Right lobe of liver (tissue), 4 donors: ENCODE measurements around the gene FBXL19.

Experiments used
- POLR2A ChIP-seq: fragments of 450-650 bp; IDR thresholded peaks from one replicate; pipeline ENCODE4 v1.6.1; 2017; ENCODE audit warnings: antibody characterized with exemption, mild to moderate bottlenecking
- TF ChIP-seq, protein P1 (sequence below), 4 donors: fragments of 200-600 bp in 3 of 4; fragments of 450-650 bp in 1 of 4; IDR thresholded peaks; one replicate each; pipeline versions ENCODE4 v1.5.1 to v1.8.0; 2016 to 2022; ENCODE audit warnings: antibody characterized with exemption in 4 of 4, mild to moderate bottlenecking in 2 of 4
- donor health status: DM: no; HTN: no; CAD: no.
- donor health status: DM: no; HTN: no; CAD: no.
- donor health status: DM: no; HTN: yes; CAD: no.

DNA sequence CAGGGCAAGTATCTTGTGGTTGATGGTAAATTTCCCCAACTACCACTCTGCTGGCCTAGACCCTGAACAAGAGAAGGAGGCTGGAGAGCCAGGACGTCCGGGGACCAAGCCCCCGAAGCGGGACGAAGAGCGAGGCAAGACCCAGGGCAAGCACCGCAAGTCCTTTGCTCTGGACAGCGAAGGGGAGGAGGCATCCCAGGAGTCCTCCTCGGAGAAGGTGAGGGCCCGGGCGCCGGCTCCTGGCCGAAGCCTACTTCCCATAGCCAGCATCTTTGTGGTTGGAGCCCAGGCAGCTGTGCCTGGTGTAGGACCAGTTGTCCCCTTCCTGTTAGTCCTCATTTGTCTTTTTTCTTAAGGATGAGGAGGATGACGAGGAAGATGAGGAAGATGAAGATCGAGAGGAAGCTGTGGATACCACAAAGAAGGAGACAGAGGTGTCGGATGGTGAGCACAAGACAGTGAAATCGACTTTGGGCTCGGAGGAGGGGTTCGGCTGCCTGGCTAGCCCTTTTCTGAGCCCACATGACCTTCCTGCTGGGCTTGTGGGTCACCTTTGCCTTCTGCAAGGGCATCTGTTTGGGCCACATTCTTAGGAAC lies 46.0 kb downstream of the FBXL19 start:
- TF ChIP-seq, protein P1, sequence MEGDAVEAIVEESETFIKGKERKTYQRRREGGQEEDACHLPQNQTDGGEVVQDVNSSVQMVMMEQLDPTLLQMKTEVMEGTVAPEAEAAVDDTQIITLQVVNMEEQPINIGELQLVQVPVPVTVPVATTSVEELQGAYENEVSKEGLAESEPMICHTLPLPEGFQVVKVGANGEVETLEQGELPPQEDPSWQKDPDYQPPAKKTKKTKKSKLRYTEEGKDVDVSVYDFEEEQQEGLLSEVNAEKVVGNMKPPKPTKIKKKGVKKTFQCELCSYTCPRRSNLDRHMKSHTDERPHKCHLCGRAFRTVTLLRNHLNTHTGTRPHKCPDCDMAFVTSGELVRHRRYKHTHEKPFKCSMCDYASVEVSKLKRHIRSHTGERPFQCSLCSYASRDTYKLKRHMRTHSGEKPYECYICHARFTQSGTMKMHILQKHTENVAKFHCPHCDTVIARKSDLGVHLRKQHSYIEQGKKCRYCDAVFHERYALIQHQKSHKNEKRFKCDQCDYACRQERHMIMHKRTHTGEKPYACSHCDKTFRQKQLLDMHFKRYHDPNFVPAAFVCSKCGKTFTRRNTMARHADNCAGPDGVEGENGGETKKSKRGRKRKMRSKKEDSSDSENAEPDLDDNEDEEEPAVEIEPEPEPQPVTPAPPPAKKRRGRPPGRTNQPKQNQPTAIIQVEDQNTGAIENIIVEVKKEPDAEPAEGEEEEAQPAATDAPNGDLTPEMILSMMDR (IDR thresholded peaks at IDR 0.05) = no peak
- no peak for TF ChIP-seq POLR2A
